KMS-11 (cell line): ENCODE data around the gene EGFL8.
"Not testable (repeated sequence)": the region's sequence is repeated elsewhere in the genome, so short reads cannot be mapped to it uniquely, and the experiment has no call there.

Source experiments
- H2AFZ ChIP-seq: fragments of 200-600 bp; sonication (generic); 2 replicates; pipeline ENCODE4 v1.6.1; 2016; ENCODE audit warnings: antibody characterized with exemption, mixed run types, low read depth
- H3K27ac ChIP-seq: fragments of 200-600 bp; sonication (generic); 2 replicates; pipeline ENCODE4 v1.6.1; 2016; ENCODE audit warnings: mild to moderate bottlenecking, mixed run types
- H3K27me3 ChIP-seq: fragments of 200-600 bp; sonication (generic); 2 replicates; pipeline ENCODE4 v1.6.1; 2017; ENCODE audit warnings: mild to moderate bottlenecking, low read depth, mixed run types, moderate library complexity; ENCODE audit not compliant: insufficient read depth
- H3K36me3 ChIP-seq: fragments of 200-600 bp; sonication (generic); 2 replicates; pipeline ENCODE4 v1.6.1; 2017; ENCODE audit warnings: mild to moderate bottlenecking, mixed run types; ENCODE audit not compliant: insufficient read depth
- H3K4me1 ChIP-seq: fragments of 200-600 bp; sonication (generic); 2 replicates; pipeline ENCODE4 v1.6.1; 2016; ENCODE audit warnings: mild to moderate bottlenecking, low read depth, mixed run types; ENCODE audit not compliant: poor library complexity, severe bottlenecking
- H3K4me2 ChIP-seq: fragments of 200-600 bp; sonication (generic); 2 replicates; pipeline ENCODE4 v1.7.0; 2016; ENCODE audit warnings: mild to moderate bottlenecking, mixed run types
- H3K4me3 ChIP-seq: fragments of 200-600 bp; sonication (generic); IDR thresholded peaks from 2 replicates; pipeline ENCODE4 v1.6.1; 2017; ENCODE audit warnings: low read depth, low read length, mixed read lengths; ENCODE audit not compliant: insufficient read depth
- H3K79me2 ChIP-seq: fragments of 200-600 bp; sonication (generic); 2 replicates; pipeline ENCODE4 v1.6.1; 2016; ENCODE audit warnings: low read depth, mixed run types; ENCODE audit not compliant: insufficient read depth
- H3K9ac ChIP-seq: fragments of 200-600 bp; sonication (generic); 2 replicates; pipeline ENCODE4 v1.6.1; 2016; ENCODE audit warnings: mild to moderate bottlenecking, mixed run types
- H4K20me1 ChIP-seq: fragments of 200-600 bp; sonication (generic); 2 replicates; pipeline ENCODE4 v1.6.1; 2016; ENCODE audit warnings: mild to moderate bottlenecking, mixed run types; ENCODE audit not compliant: insufficient read depth
- TF ChIP-seq, protein P1 (sequence below): fragments of 200-600 bp; sonication (generic); conservative IDR thresholded peaks from 2 replicates; pipeline ENCODE4 v1.6.1; 2017; ENCODE audit warnings: low read depth, mild to moderate bottlenecking, antibody characterized with exemption, low read length, moderate library complexity, mixed read lengths

Gene EGFL8

GRCh38 chr6:32210191-32210601 is 45.8 kb downstream of the EGFL8 start:
- Histone ChIP-seq H3K4me3 (no peak overlapping the region), H3K4me2 (no peak overlapping the region), H3K4me1 (no peaks in the 10 kb centered on the region), H3K27ac (no peak overlapping the region), H3K27me3 (no peaks in the 10 kb centered on the region), H2AFZ (no peak overlapping the region), H3K36me3 (no peaks in the 10 kb centered on the region), H3K9ac (no peak overlapping the region), H4K20me1 (no peaks in the 10 kb centered on the region), H3K79me2 (no peaks in the 10 kb centered on the region)
- TF ChIP-seq, protein P1, sequence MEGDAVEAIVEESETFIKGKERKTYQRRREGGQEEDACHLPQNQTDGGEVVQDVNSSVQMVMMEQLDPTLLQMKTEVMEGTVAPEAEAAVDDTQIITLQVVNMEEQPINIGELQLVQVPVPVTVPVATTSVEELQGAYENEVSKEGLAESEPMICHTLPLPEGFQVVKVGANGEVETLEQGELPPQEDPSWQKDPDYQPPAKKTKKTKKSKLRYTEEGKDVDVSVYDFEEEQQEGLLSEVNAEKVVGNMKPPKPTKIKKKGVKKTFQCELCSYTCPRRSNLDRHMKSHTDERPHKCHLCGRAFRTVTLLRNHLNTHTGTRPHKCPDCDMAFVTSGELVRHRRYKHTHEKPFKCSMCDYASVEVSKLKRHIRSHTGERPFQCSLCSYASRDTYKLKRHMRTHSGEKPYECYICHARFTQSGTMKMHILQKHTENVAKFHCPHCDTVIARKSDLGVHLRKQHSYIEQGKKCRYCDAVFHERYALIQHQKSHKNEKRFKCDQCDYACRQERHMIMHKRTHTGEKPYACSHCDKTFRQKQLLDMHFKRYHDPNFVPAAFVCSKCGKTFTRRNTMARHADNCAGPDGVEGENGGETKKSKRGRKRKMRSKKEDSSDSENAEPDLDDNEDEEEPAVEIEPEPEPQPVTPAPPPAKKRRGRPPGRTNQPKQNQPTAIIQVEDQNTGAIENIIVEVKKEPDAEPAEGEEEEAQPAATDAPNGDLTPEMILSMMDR = no peak

DNA sequence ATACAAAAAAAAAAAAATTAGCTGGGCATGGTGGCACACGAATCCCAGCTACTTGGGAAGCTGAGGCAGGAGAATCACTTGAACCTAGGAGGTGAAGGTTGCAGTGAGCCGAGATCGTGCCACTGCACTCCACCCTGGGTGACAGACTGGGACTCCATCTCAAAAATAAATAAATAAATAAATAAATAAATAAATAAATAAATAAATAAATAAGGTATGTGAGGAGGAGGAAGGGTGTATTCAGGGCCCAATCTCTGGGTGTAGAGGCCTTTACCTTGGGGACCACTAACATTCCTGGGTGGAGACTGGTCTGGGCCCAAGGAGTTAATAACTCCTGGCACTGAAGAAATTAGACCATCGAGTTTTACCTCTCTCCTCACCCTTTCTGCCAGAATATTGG is 47.0 kb downstream of the EGFL8 start:
- not testable (repeated sequence) for H3K9ac ChIP-seq, H2AFZ ChIP-seq, H4K20me1 ChIP-seq, H3K4me2 ChIP-seq, H3K27me3 ChIP-seq, H3K36me3 ChIP-seq, H3K27ac ChIP-seq, H3K4me1 ChIP-seq, H3K4me3 ChIP-seq, H3K79me2 ChIP-seq

DNA sequence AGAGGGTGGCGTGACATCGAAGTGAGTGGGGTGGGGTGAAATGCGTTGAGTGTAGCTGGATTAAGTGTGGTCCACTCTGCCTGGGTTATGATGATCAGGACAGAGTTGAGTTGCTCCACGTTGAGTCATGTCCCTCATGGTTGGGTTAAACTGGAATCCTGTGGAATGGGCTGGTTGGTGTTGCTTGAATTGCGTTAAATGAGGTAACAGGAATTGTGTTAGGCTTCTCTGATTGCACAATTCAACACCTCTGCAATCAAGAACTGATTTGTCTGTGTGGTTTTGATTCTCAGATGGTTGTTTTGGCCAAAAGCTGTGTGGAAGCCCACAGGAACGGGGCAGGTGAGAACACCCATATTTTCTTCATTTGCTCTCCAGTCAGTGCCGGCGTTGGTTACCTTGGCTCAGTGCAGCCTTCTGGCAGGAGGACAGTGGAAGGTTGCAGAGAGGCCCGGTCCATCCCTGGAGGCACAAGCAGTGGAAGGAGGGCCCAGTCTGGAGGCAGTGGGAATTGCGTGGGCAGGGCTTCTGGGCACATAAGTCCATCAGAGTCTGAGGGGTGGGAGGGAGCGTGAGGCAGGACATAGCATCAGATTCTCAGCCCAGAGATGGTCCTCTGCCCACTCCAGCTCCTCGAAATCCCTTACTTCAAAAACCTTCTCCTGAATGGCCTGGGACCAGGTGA is 47.8 kb downstream of the EGFL8 start:
- H3K27me3 ChIP-seq = no peaks in the 10 kb centered on the region
- H3K4me1 ChIP-seq = no peaks in the 10 kb centered on the region
- no peak overlapping the region for H3K4me2 ChIP-seq
- H2AFZ ChIP-seq = no peak overlapping the region
- H3K9ac ChIP-seq = no peak overlapping the region
- no peaks in the 10 kb centered on the region for H3K79me2 ChIP-seq
- no peak overlapping the region for H3K4me3 ChIP-seq
- no peaks in the 10 kb centered on the region for H3K36me3 ChIP-seq
- TF ChIP-seq, protein P1 = no peak
- no peaks in the 10 kb centered on the region for H4K20me1 ChIP-seq
- H3K27ac ChIP-seq = no peak overlapping the region

DNA sequence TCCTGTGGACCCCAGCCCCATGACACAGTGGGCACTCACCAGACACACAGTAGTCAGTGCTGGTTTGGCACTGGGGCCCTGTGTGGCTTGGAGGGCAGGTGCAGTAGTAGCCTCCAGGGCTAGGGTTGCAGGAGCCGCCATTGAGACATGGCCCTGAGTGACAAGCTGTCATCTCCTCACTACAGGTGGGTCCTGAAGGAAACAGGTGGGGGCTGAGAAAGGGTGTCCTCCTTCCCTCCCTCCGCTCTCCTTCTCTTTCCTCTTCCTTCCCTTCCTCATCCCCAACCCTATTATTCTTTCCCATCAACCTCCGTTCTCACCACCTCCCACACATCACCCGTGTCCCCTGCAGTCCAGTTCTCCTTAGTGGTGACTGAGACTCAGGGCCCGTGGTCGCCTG is 49.3 kb downstream of the EGFL8 start:
- Histone ChIP-seq H3K4me3 (no peak overlapping the region), H2AFZ (no peak overlapping the region), H3K4me1 (no peaks in the 10 kb centered on the region), H3K36me3 (no peaks in the 10 kb centered on the region), H3K79me2 (no peaks in the 10 kb centered on the region), H3K9ac (no peak overlapping the region), H3K4me2 (no peak overlapping the region), H3K27ac (no peak overlapping the region), H4K20me1 (no peaks in the 10 kb centered on the region), H3K27me3 (no peaks in the 10 kb centered on the region; the same call in 1 of the 2 replicates)
- TF ChIP-seq, protein P1 = no peak

- no peaks in the 10 kb centered on the region for H3K79me2 ChIP-seq
- no peaks in the 10 kb centered on the region for H3K4me1 ChIP-seq
- no peaks in the 10 kb centered on the region for H3K36me3 ChIP-seq
- no peak overlapping the region for H3K9ac ChIP-seq
- H3K4me2 ChIP-seq = no peak overlapping the region
- no peak overlapping the region for H2AFZ ChIP-seq
- no peaks in the 10 kb centered on the region; the same call in 1 of the 2 replicates for H3K27me3 ChIP-seq
- no peak overlapping the region for H3K27ac ChIP-seq
- no peaks in the 10 kb centered on the region for H4K20me1 ChIP-seq
- H3K4me3 ChIP-seq = no peak overlapping the region
- TF ChIP-seq, protein P1 = no peak
Measured at GRCh38 chr6:32214126-32214525, 49.7 kb downstream of the EGFL8 start.
